MM.1S (cell line): ENCODE results near the gene ATMIN.

Experiments
- DNase-seq: peaks from one replicate; pipeline ENCODE4 v3.0.0-alpha.2; 2015
- H2AFZ ChIP-seq: fragments of 300-600 bp; sonication (generic); 2 replicates; pipeline ENCODE4 v1.6.0; 2016; ENCODE audit warnings: antibody characterized with exemption, low read length
- H3F3A ChIP-seq: fragments of 300-600 bp; sonication (generic); 2 replicates; pipeline ENCODE4 v1.6.1; 2016; ENCODE audit warnings: mild to moderate bottlenecking, antibody characterized with exemption, low read length, moderate library complexity, mixed read lengths; ENCODE audit not compliant: insufficient read depth
- H3K27ac ChIP-seq: fragments of 300-600 bp; sonication (generic); 2 replicates; pipeline ENCODE4 v1.5.1; 2016; ENCODE audit warnings: mild to moderate bottlenecking, low read length
- H3K27me3 ChIP-seq: fragments of 300-600 bp; sonication (generic); replicated peaks from 2 replicates; pipeline ENCODE4 v1.6.0; 2016; ENCODE audit warnings: low read length; ENCODE audit not compliant: insufficient read depth
- H3K36me3 ChIP-seq: fragments of 300-600 bp; sonication (generic); replicated peaks from 2 replicates; pipeline ENCODE4 v1.6.1; 2016; ENCODE audit warnings: mild to moderate bottlenecking, low read length, mixed read lengths; ENCODE audit not compliant: insufficient read depth
- H3K4me1 ChIP-seq: fragments of 300-600 bp; sonication (generic); 2 replicates; pipeline ENCODE4 v1.6.1; 2016; ENCODE audit warnings: low read length, mixed read lengths
- H3K4me2 ChIP-seq: fragments of 300-600 bp; sonication (generic); 2 replicates; pipeline ENCODE4 v1.6.0; 2016; ENCODE audit warnings: low read depth, low read length
- H3K4me3 ChIP-seq: fragments of 300-600 bp; sonication (generic); 2 replicates; pipeline ENCODE4 v1.5.1; 2016; ENCODE audit warnings: low read length, mixed read lengths
- H3K79me2 ChIP-seq: fragments of 300-600 bp; sonication (generic); 2 replicates; pipeline ENCODE4 v1.6.1; 2016; ENCODE audit warnings: mixed run types, low read length, mixed read lengths
- H3K9ac ChIP-seq: fragments of 300-600 bp; sonication (generic); 2 replicates; pipeline ENCODE4 v1.6.1; 2016; ENCODE audit warnings: low read length, mixed read lengths
- H3K9me2 ChIP-seq: fragments of 300-600 bp; sonication (generic); replicated peaks from 2 replicates; pipeline ENCODE4 v1.6.1; 2016; ENCODE audit warnings: mild to moderate bottlenecking, low read length, mixed read lengths; ENCODE audit not compliant: insufficient read depth
- H3K9me3 ChIP-seq: fragments of 300-600 bp; sonication (generic); replicated peaks from 2 replicates; pipeline ENCODE4 v1.6.1; 2016; ENCODE audit warnings: mild to moderate bottlenecking, low read length, mixed read lengths; ENCODE audit not compliant: insufficient read depth
- H4K20me1 ChIP-seq: fragments of 300-600 bp; sonication (generic); 2 replicates; pipeline ENCODE4 v1.6.1; 2016; ENCODE audit warnings: mild to moderate bottlenecking, low read length, moderate library complexity, mixed read lengths; ENCODE audit not compliant: insufficient read depth
- CTCF ChIP-seq: fragments of 300-600 bp; sonication (generic); IDR thresholded peaks from 2 replicates; pipeline ENCODE4 v1.5.1; 2016; ENCODE audit warnings: antibody characterized with exemption, low read length, mixed read lengths
- EZH2 ChIP-seq: fragments of 300-600 bp; sonication (generic); optimal IDR thresholded peaks from 2 replicates; pipeline ENCODE3; 2017; ENCODE audit warnings: low read depth, mild to moderate bottlenecking, antibody characterized with exemption, low read length, mixed read lengths
- EZH2phosphoT487 ChIP-seq: fragments of 300-600 bp; sonication (generic); IDR thresholded peaks from 2 replicates; pipeline ENCODE4 v1.6.1; 2018; ENCODE audit warnings: antibody characterized with exemption, low read length

ATMIN gene

GRCh38 chr16:81006813-81007695 lies 28.6 kb upstream of the ATMIN start, which contains the start of the genes CENPN and CMC2:
TSS of gene CENPN (plus strand) at chr16:81007214. CDS start at chr16:81011940, 4,726 bp downstream.
TSS of gene CMC2 (minus strand) at chr16:81006885. CDS start at chr16:80997394, 9,491 bp downstream.
- H3K4me2 ChIP-seq: peak within 1 kb of the TSS; percentile 73
- peak within 1 kb of the TSS; percentile 94 for H3K27ac ChIP-seq
- no peak for TF ChIP-seq EZH2
- no peak for TF ChIP-seq CTCF
- no peak for TF ChIP-seq EZH2phosphoT487
- no peaks in the 10 kb centered on the region for H3K4me1 ChIP-seq
- H3F3A ChIP-seq: peaks cover 6% of the 10 kb centered on the region; the same call in 1 of the 2 replicates
- no peaks in the 10 kb centered on the region for H3K27me3 ChIP-seq
- H3K4me3 ChIP-seq: peak within 1 kb of the TSS; percentile 86
- H4K20me1 ChIP-seq: no peaks in the 10 kb centered on the region
- H3K9me3 ChIP-seq: no peaks in the 10 kb centered on the region
- H3K79me2 ChIP-seq: peaks cover 84% of the 10 kb centered on the region
- peak; percentile 92 for DNase-seq
- H3K36me3 ChIP-seq: no peaks in the 10 kb centered on the region
- peak within 1 kb of the TSS; percentile 92 for H3K9ac ChIP-seq
- peak within 1 kb of the TSS; percentile 61; the same call in 1 of the 2 replicates for H2AFZ ChIP-seq
- H3K9me2 ChIP-seq: no peaks in the 10 kb centered on the region

- Histone ChIP-seq H3F3A (peaks cover 6% of the 10 kb centered on the region; the same call in 1 of the 2 replicates), H3K9me3 (no peaks in the 10 kb centered on the region), H3K36me3 (peaks cover 5% of the 10 kb centered on the region; the same call in 1 of the 2 replicates), H3K27ac (no peak overlapping the region), H3K4me2 (peak overlapping the region; percentile 41; the same call in 1 of the 2 replicates), H3K4me3 (peak overlapping the region; percentile 86; the same call in 1 of the 2 replicates), H3K4me1 (no peaks in the 10 kb centered on the region), H2AFZ (no peak overlapping the region), H3K9me2 (no peaks in the 10 kb centered on the region), H4K20me1 (no peaks in the 10 kb centered on the region), H3K79me2 (peaks cover 70% of the 10 kb centered on the region), H3K27me3 (no peaks in the 10 kb centered on the region), H3K9ac (no peak overlapping the region)
- DNase-seq: no peak
- TF ChIP-seq EZH2 (no peak), CTCF (no peak), EZH2phosphoT487 (no peak)
Measured at GRCh38 chr16:81008505-81008789, 27.2 kb upstream of the ATMIN start.

- Histone ChIP-seq H3K27ac (no peak overlapping the region), H3K9ac (no peak overlapping the region), H4K20me1 (no peaks in the 10 kb centered on the region), H3K4me2 (no peak overlapping the region), H3K4me1 (no peaks in the 10 kb centered on the region), H3K36me3 (peaks cover 5% of the 10 kb centered on the region; the same call in 1 of the 2 replicates), H3K9me2 (no peaks in the 10 kb centered on the region), H3K9me3 (no peaks in the 10 kb centered on the region), H3F3A (no peaks in the 10 kb centered on the region), H3K4me3 (no peak overlapping the region), H3K27me3 (no peaks in the 10 kb centered on the region), H3K79me2 (peaks cover 37% of the 10 kb centered on the region), H2AFZ (no peak overlapping the region)
- TF ChIP-seq EZH2: no peak
- no peak for TF ChIP-seq EZH2phosphoT487
- no peak for TF ChIP-seq CTCF
- no peak for DNase-seq
Measured at GRCh38 chr16:81012974-81013373, 22.7 kb upstream of the ATMIN start.
